Left lung (tissue), 10 donors: Measurements from ENCODE around the gene BCAP31. TPM values are rescaled to one million over a fixed set of nuclear protein-coding genes. Genes with fewer than 3 reads are reported as not detected.
A peak's percentile ranks its signal among the peaks of the same experiment; 100 is the strongest.

Source experiments
- ATAC-seq: fragments of 200-7000 bp; cut with Tn5 transposase; one replicate; pipeline ENCODE4 v1.9.1; 2020; ENCODE audit warnings: moderate library complexity
- DNase-seq, 4 donors: peaks; one replicate each; pipeline ENCODE4 v3.0.0-alpha.2; 2013 to 2020
- H3K27ac ChIP-seq, 2 donors: fragments of 200-600 bp; sonication (generic) in 1 of 2; one replicate each; pipeline versions ENCODE4 v1.5.0 to v1.8.0; 2020 to 2021
- H3K27me3 ChIP-seq, 2 donors: fragments of 200-600 bp; sonication (generic) in 1 of 2; one replicate each; pipeline versions ENCODE4 v1.5.0 to v1.8.0; 2020 to 2021
- H3K36me3 ChIP-seq, 2 donors: fragments of 200-600 bp; sonication (generic) in 1 of 2; one replicate each; pipeline versions ENCODE4 v1.5.0 to v1.8.0; 2020 to 2021
- H3K4me1 ChIP-seq, 2 donors: fragments of 200-600 bp; one replicate each; pipeline ENCODE4 v1.8.0; 2021
- H3K4me3 ChIP-seq, 2 donors: fragments of 200-600 bp; sonication (generic) in 1 of 2; one replicate each; pipeline versions ENCODE4 v1.5.0 to v1.8.0; 2020 to 2021; ENCODE audit warnings: mild to moderate bottlenecking in 1 of 2
- H3K9me3 ChIP-seq, 2 donors: fragments of 200-600 bp; sonication (generic) in 1 of 2; one replicate each; pipeline versions ENCODE4 v1.5.0 to v1.8.0; 2020 to 2021
- intact Hi-C, 2 donors: fragments of 100-400 bp; cut with DNase I; formaldehyde crosslinking; loops; one replicate each; pipeline versions ENCODE4 v1.11.2 to v1.14.2; 2022
- polyA plus RNA-seq, 6 donors: library from polyadenylated mRNA; unstranded; fragments of 120-200 nt; gene quantifications; one replicate each; pipeline ENCODE4 v1.2.1, GENCODE V29; 2013; ENCODE audit not compliant: insufficient read length in 6 of 6
- total RNA-seq, 2 donors: library from RNA; stranded (reverse); fragmentation: NEBNext Ultra II Directional; extraction: Animal tissue kit (Norgen Biotek cat#: 25700); gene quantifications; one replicate each; pipeline ENCODE4 v1.2.1, GENCODE V29; 2021
- TF ChIP-seq, protein P1 (sequence below), 2 donors: fragments of 200-600 bp; sonication (generic) in 1 of 2; IDR thresholded peaks; one replicate each; pipeline versions ENCODE4 v1.5.0 to v1.8.0; 2021; ENCODE audit warnings: antibody characterized with exemption in 2 of 2
- donor health status: DM: no; HTN: yes; CAD: no.
- donor health status: DM: no; HTN: no; CAD: no.

Gene BCAP31
- total and polyA plus RNA-seq, 8 donors = 126 to 243 (median 138) TPM

- ATAC-seq (no peak), DNase-seq (peak in 1 of 4 donors; percentile 43)
- TF ChIP-seq, protein P1, sequence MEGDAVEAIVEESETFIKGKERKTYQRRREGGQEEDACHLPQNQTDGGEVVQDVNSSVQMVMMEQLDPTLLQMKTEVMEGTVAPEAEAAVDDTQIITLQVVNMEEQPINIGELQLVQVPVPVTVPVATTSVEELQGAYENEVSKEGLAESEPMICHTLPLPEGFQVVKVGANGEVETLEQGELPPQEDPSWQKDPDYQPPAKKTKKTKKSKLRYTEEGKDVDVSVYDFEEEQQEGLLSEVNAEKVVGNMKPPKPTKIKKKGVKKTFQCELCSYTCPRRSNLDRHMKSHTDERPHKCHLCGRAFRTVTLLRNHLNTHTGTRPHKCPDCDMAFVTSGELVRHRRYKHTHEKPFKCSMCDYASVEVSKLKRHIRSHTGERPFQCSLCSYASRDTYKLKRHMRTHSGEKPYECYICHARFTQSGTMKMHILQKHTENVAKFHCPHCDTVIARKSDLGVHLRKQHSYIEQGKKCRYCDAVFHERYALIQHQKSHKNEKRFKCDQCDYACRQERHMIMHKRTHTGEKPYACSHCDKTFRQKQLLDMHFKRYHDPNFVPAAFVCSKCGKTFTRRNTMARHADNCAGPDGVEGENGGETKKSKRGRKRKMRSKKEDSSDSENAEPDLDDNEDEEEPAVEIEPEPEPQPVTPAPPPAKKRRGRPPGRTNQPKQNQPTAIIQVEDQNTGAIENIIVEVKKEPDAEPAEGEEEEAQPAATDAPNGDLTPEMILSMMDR (IDR thresholded peaks at IDR 0.05) = no peak
- intact Hi-C loops = loop anchor here in 1 of 2 donors (10.0 kb wide), 1 partner anchor 176 kb away; the partner anchor contains the start of gene RENBP
- H3K27me3 ChIP-seq = no peaks in the 10 kb centered on the region
- no peaks in the 10 kb centered on the region for H3K36me3 ChIP-seq
- no peaks in the 10 kb centered on the region for H3K9me3 ChIP-seq
- H3K27ac ChIP-seq = no peak overlapping the region
- peaks cover 0 to 5% of the 10 kb centered on the region in 2 donors for H3K4me1 ChIP-seq
- H3K4me3 ChIP-seq = no peak overlapping the region
Measured at GRCh38 chrX:153768311-153769157, 44.3 kb upstream of the BCAP31 start.

- TF ChIP-seq, protein P1 (IDR thresholded peaks at IDR 0.05) = no peak
- no peak overlapping the region for H3K4me3 ChIP-seq
- intact Hi-C loops = loop anchor here in 1 of 2 donors (10.0 kb wide), 1 partner anchor 177 kb away; the partner anchor contains the start of gene RENBP
- H3K9me3 ChIP-seq = no peaks in the 10 kb centered on the region
- H3K27me3 ChIP-seq = no peaks in the 10 kb centered on the region
- H3K27ac ChIP-seq = no peak overlapping the region
- ATAC-seq (no peak), DNase-seq (no peak)
- peaks cover 0 to 5% of the 10 kb centered on the region in 2 donors for H3K4me1 ChIP-seq
- no peaks in the 10 kb centered on the region for H3K36me3 ChIP-seq
Measured at GRCh38 chrX:153767674-153768055, 43.5 kb upstream of the BCAP31 start.

GRCh38 chrX:153766871-153767673 lies 42.9 kb upstream of the BCAP31 start:
- Histone ChIP-seq H3K27ac (no peak overlapping the region), H3K36me3 (no peaks in the 10 kb centered on the region), H3K27me3 (no peaks in the 10 kb centered on the region), H3K9me3 (no peaks in the 10 kb centered on the region), H3K4me3 (no peak overlapping the region), H3K4me1 (peaks cover 0 to 5% of the 10 kb centered on the region in 2 donors)
- intact Hi-C loops = loop anchor here in 1 of 2 donors (10.0 kb wide), 1 partner anchor 178 kb away; the partner anchor contains the start of gene RENBP
- peak in 1 of 4 donors; percentile 55 for DNase-seq
- ATAC-seq = no peak
- TF ChIP-seq, protein P1 (IDR thresholded peaks at IDR 0.05) = no peak

GRCh38 chrX:153766098-153766817 lies 42.1 kb upstream of the BCAP31 start:
- TF ChIP-seq, protein P1 (IDR thresholded peaks at IDR 0.05) = no peak
- Histone ChIP-seq H3K36me3 (no peaks in the 10 kb centered on the region), H3K27me3 (no peaks in the 10 kb centered on the region), H3K9me3 (no peaks in the 10 kb centered on the region), H3K27ac (no peak overlapping the region), H3K4me1 (peaks cover 0 to 5% of the 10 kb centered on the region in 2 donors), H3K4me3 (no peak overlapping the region)
- ATAC-seq (peak; percentile 38), DNase-seq (peak in 2 of 4 donors; percentile 49 to 58)
- intact Hi-C loops = loop anchor here in 1 of 2 donors (10.0 kb wide), 1 partner anchor 179 kb away; the partner anchor contains the start of gene RENBP
